Activated effector memory CD4-positive, alpha-beta T cell treated with anti-CD3 and anti-CD28 coated beads, Interleukin-2, amount 50 U/mL, for 16 hours (primary cell): ENCODE measurements around the gene TP53BP2.
"Not testable (repeated sequence)": the region's sequence is repeated elsewhere in the genome, so short reads cannot be mapped to it uniquely, and the experiment has no call there.

Experiments used
- DNase-seq: peaks from one replicate; pipeline ENCODE4 v3.0.0-alpha.2; 2020

Gene TP53BP2

GRCh38 chr1:223738465-223739365 is 107.0 kb downstream of the TP53BP2 start:
- DNase-seq: no peak

GRCh38 chr1:223737342-223737741 is 108.4 kb downstream of the TP53BP2 start:
- no peak for DNase-seq

DNA sequence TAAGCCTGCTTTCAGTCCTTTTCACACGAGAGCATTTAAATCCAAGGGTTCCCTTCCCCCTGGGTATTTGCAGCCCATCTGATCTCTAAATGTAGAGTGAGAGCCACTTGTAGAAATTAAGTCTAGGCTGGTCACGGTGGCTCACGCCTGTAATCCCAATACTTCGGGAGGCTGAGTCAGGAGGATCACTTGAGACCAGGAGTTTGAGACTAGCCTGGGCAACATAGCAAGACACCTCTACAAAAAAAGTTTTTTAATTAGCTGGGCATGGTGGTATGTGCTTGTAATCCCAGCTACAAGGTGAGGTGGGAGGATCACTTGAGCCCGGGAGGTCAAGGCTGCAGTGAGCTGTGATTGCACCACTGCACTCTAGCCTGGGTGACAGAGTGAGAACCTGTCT is 109.1 kb downstream of the TP53BP2 start:
- DNase-seq: not testable (repeated sequence)

GRCh38 chr1:223733898-223734852 is 111.6 kb downstream of the TP53BP2 start:
- DNase-seq: no peak

- no peak for DNase-seq
These were observed 112.6 kb downstream of the TP53BP2 start for GRCh38 chr1:223732993-223733798.

DNA sequence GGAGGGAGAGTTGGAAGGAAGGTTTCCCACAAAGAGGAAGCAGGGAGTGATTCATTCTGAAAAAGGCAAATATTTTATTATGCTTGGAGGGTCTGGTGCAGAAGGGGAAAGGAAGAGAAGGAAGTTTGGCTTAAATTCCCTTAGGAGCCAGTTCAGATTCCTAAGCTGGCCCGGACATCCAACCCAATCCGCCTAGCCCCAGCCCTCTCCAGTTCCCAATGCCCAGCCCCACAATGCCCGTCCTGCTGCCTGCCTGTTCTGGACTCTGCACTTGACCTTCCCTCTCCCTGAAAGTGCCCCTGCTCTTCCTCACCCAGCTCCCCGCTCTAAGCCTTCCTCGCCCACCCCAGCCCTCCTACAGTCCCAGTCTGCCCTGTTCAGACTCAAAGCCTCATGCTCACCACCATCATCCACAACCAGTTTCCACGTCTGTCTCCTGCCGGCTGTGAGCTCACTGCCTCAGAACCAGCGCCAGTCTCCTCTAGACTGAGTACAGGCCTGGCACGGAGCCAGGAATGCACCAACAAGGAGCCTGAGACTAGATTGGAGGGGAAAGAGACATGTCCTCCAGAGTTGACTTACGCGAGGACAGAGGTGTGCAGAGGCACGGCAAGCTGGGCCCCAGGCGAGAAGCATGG is 114.5 kb downstream of the TP53BP2 start:
- DNase-seq: no peak

- DNase-seq: no peak
These were observed 115.1 kb downstream of the TP53BP2 start for GRCh38 chr1:223730479-223731132.

DNA sequence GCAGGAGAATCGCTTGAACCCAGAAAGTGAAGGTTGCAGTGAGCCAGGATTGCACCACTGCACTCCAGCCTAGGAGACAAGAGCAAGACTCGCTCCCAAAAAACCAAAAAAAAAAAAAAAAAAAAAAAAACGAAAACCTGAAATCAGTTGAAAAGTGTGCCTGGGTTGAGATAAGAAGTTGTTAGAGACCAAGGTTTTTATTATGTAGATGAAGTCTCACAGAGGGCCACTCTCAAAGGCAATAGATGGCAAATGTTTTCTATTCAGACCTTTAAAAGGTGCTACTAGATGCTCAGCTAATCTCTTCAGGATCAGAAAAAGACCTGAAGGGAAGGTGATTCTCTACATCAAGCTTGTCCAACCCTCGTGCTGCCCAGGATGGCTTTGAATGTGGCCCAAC is 115.8 kb downstream of the TP53BP2 start:
- DNase-seq: no peak
